GM12878 (cell line): ENCODE data around the gene BCKDHB. TPM values are rescaled to one million over a fixed set of nuclear protein-coding genes. Genes with fewer than 3 reads are reported as not detected.

Source experiments
- ATAC-seq: fragments of 200-7000 bp; cut with Tn5 transposase; 3 replicates; pipeline ENCODE4 v1.9.1; 2020; ENCODE audit warnings: mild to moderate bottlenecking, moderate library complexity
- BruUV-seq: library from RNA; stranded (reverse); fragments of 400-500 nt; replicated peaks from 2 replicates; lab custom pipeline; 2021; lab: Mats Ljungman, UMichigan
- CTCF ChIA-PET: fragments of 300-600 bp; sonication (Branson Sonifier 250); formaldehyde crosslinking; extraction: SDS; loops from one replicate; lab custom pipeline; 2021; ENCODE audit warnings: inconsistent platforms; lab: Yijun Ruan, JAX
- POLR2A ChIA-PET: fragments of 350-600 bp; formaldehyde crosslinking; extraction: SDS; loops from one replicate; lab custom pipeline; 2021; ENCODE audit warnings: inconsistent platforms; lab: Charles Lee
- RAD21 ChIA-PET: fragments of 300-600 bp; sonication (Branson Sonifier 250); formaldehyde crosslinking; loops from one replicate; lab custom pipeline; 2023; ENCODE audit warnings: antibody characterized with exemption; ENCODE audit not compliant: unreplicated experiment; lab: Charles Lee
- SMC1A ChIA-PET: fragments of 300-600 bp; sonication (Branson Sonifier 250); formaldehyde crosslinking; loops from one replicate; lab custom pipeline; 2023; ENCODE audit not compliant: unreplicated experiment, uncharacterized antibody; lab: Charles Lee
- DNase-seq: peaks from one replicate; pipeline ENCODE4 v3.0.0-alpha.2; 2011; ENCODE audit warnings: low read depth, low spot score
- FAIRE-seq: peaks from 3 replicates; lab custom pipeline; 2011; peaks lifted over from hg19 to GRCh38; lab: Jason Lieb, UNC
- H2AFZ ChIP-seq: 2 replicates; pipeline ENCODE4 v1.6.0; 2011; ENCODE audit warnings: low read depth, low read length, control low read depth; ENCODE audit not compliant: control insufficient read depth
- H3K27ac ChIP-seq: 2 replicates; pipeline ENCODE4 v1.5.1; 2011; ENCODE audit warnings: control low read depth; ENCODE audit not compliant: control insufficient read depth, insufficient read depth
- H3K27me3 ChIP-seq, 2 experiments: replicated peaks in 1 of 2; 2 replicates each; pipeline versions ENCODE4 v1.6.0 to v1.6.1; 2011; ENCODE audit warnings: low read length in 1 of 2; ENCODE audit not compliant: control insufficient read depth in 2 of 2, insufficient read depth in 2 of 2
- H3K36me3 ChIP-seq, 2 experiments: 2 replicates each; pipeline ENCODE4 v1.5.1; 2011; ENCODE audit warnings: low read length in 1 of 2; ENCODE audit not compliant: control insufficient read depth in 2 of 2, insufficient read depth in 2 of 2
- H3K4me1 ChIP-seq: 2 replicates; pipeline ENCODE4 v1.6.1; 2011; ENCODE audit warnings: mild to moderate bottlenecking, low read length, moderate library complexity, mixed read lengths; ENCODE audit not compliant: control insufficient read depth, insufficient read depth
- H3K4me2 ChIP-seq: 2 replicates; pipeline ENCODE4 v1.6.0; 2011; ENCODE audit warnings: control low read depth; ENCODE audit not compliant: control insufficient read depth, insufficient read depth
- H3K4me3 ChIP-seq: fragments of 200-600 bp; sonication (generic); 2 replicates; pipeline ENCODE4 v1.5.1; 2016
- H3K79me2 ChIP-seq: 2 replicates; pipeline ENCODE4 v1.6.0; 2011; ENCODE audit warnings: low read length; ENCODE audit not compliant: control insufficient read depth, insufficient read depth
- H3K9ac ChIP-seq: 2 replicates; pipeline ENCODE4 v1.8.0; 2011; ENCODE audit warnings: low read length, control low read depth, mixed read lengths; ENCODE audit not compliant: control insufficient read depth, insufficient read depth
- H3K9me3 ChIP-seq: replicated peaks from 3 replicates; pipeline ENCODE4 v1.5.1; 2011; ENCODE audit warnings: mild to moderate bottlenecking, low read length; ENCODE audit not compliant: control insufficient read depth, insufficient read depth
- H4K20me1 ChIP-seq: 2 replicates; pipeline ENCODE4 v1.6.0; 2011; ENCODE audit not compliant: control insufficient read depth, insufficient read depth
- CBFB ChIP-seq: IDR thresholded peaks from 2 replicates; pipeline ENCODE4 v1.6.1; 2016; ENCODE audit warnings: antibody characterized with exemption, low read depth
- CBX5 ChIP-seq: sonication (generic); IDR thresholded peaks from 2 replicates; pipeline ENCODE4 v1.6.1; 2016; ENCODE audit warnings: low read depth, moderate library complexity, mild to moderate bottlenecking, inconsistent platforms
- CREB1 ChIP-seq: IDR thresholded peaks from 2 replicates; pipeline ENCODE4 v1.6.1; 2012; ENCODE audit warnings: low read depth, mild to moderate bottlenecking, inconsistent platforms
- EED ChIP-seq: sonication (generic); IDR thresholded peaks from 2 replicates; pipeline ENCODE4 v1.6.1; 2016; ENCODE audit warnings: antibody characterized with exemption, low read depth
- EGR1 ChIP-seq, 2 experiments: IDR thresholded peaks; 1 replicate in 1 of 2; 2 replicates in 1 of 2; pipeline ENCODE4 v1.6.1; 2011 to 2012; ENCODE audit warnings: low read depth in 2 of 2, low read length in 2 of 2, borderline replicate concordance in 1 of 2, mild to moderate bottlenecking in 1 of 2, moderate library complexity in 1 of 2
- FOXM1 ChIP-seq: IDR thresholded peaks from 2 replicates; pipeline ENCODE4 v1.6.1; 2012; ENCODE audit warnings: low read depth, mild to moderate bottlenecking, inconsistent platforms, low read length, moderate library complexity
- JUNB ChIP-seq: IDR thresholded peaks from 2 replicates; pipeline ENCODE4 v1.6.1; 2016; ENCODE audit warnings: antibody characterized with exemption, mild to moderate bottlenecking
- JUND ChIP-seq: IDR thresholded peaks from 2 replicates; pipeline ENCODE4 v1.6.1; 2012; ENCODE audit warnings: low read depth, mild to moderate bottlenecking, low read length, improper control_type of control experiment, moderate library complexity
- MEF2A ChIP-seq: IDR thresholded peaks from 2 replicates; pipeline ENCODE4 v1.6.1; 2011; ENCODE audit warnings: low read depth, mild to moderate bottlenecking, low read length, moderate library complexity; ENCODE audit not compliant: insufficient read depth
- MTA2 ChIP-seq: fragments of 450-650 bp; IDR thresholded peaks from 2 replicates; pipeline ENCODE4 v1.6.1; 2016; ENCODE audit warnings: low read depth, mild to moderate bottlenecking, moderate library complexity
- MXI1 ChIP-seq: fragments of 150-350 bp; IDR thresholded peaks from 2 replicates; pipeline ENCODE4 v1.6.1; 2011; ENCODE audit warnings: low read depth, mild to moderate bottlenecking, inconsistent platforms, low read length, improper control_type of control experiment
- MYB ChIP-seq: fragments of 150-350 bp; IDR thresholded peaks from 2 replicates; pipeline ENCODE4 v1.6.1; 2014; ENCODE audit warnings: mild to moderate bottlenecking, low read depth, low read length, borderline replicate concordance
- NFIC ChIP-seq: IDR thresholded peaks from 2 replicates; pipeline ENCODE4 v1.6.1; 2012; ENCODE audit warnings: low read depth, mild to moderate bottlenecking, inconsistent platforms, low read length, moderate library complexity
- NFXL1 ChIP-seq: fragments of 450-650 bp; IDR thresholded peaks from 2 replicates; pipeline ENCODE4 v1.6.1; 2017; ENCODE audit warnings: antibody characterized with exemption, mild to moderate bottlenecking, borderline replicate concordance
- NRF1 ChIP-seq: conservative IDR thresholded peaks from 2 replicates; pipeline ENCODE4 v1.6.1; 2011; ENCODE audit warnings: mild to moderate bottlenecking, low read depth, low read length, improper control_type of control experiment
- POLR2AphosphoS5 ChIP-seq: IDR thresholded peaks from 2 replicates; pipeline ENCODE4 v1.6.1; 2011; ENCODE audit warnings: mild to moderate bottlenecking, low read length, inconsistent platforms
- REST ChIP-seq: IDR thresholded peaks from 2 replicates; pipeline ENCODE4 v1.6.1; 2012; ENCODE audit warnings: mild to moderate bottlenecking, low read depth, low read length
- TAF1 ChIP-seq: IDR thresholded peaks from 2 replicates; pipeline ENCODE4 v1.6.1; 2011; ENCODE audit warnings: mild to moderate bottlenecking, low read depth, low read length, borderline replicate concordance
- TCF12 ChIP-seq: IDR thresholded peaks from 2 replicates; pipeline ENCODE4 v1.6.1; 2011; ENCODE audit warnings: low read depth, mild to moderate bottlenecking, low read length
- USF1 ChIP-seq: IDR thresholded peaks from 2 replicates; pipeline ENCODE4 v1.6.1; 2011; ENCODE audit warnings: borderline replicate concordance, low read depth, mild to moderate bottlenecking, moderate library complexity, mixed read lengths, low read length; ENCODE audit not compliant: insufficient read depth; ENCODE audit errors: extremely low read length
- ZNF622 ChIP-seq: fragments of 450-650 bp; IDR thresholded peaks from 2 replicates; pipeline ENCODE4 v1.6.1; 2017; ENCODE audit warnings: mild to moderate bottlenecking, inconsistent platforms
- WGBS: methylation state at CpG from one replicate; pipeline ENCODE4 v1.1.6; 2016; ENCODE audit warnings: low lambda C conversion rate; ENCODE audit not compliant: insufficient replicate concordance, insufficient coverage; ENCODE audit errors: missing lambda C conversion rate; 5-methylcytosine and 5-hydroxymethylcytosine counted together
- in situ Hi-C: fragments of 300-500 bp; cut with MboI; formaldehyde crosslinking; loops from 9 replicates; pipeline ENCODE4 v1.14.3; 2018; ENCODE audit warnings: mixed read lengths
- intact Hi-C: fragments of 100-400 bp; cut with micrococcal nuclease; formaldehyde crosslinking; loops from one replicate; pipeline ENCODE4 v1.14.2; 2022; ENCODE audit not compliant: unreplicated experiment
- polyA plus RNA-seq, 11 experiments: library from polyadenylated mRNA; depleted of rRNA in 4 of 11; unstranded in 6 of 11; stranded (reverse) in 5 of 11; fragments of >200 nt; fragmentation: Nextera tagmentation in 4 of 11; fragmentation: Illumina TruSeq in 1 of 11; extraction: Ambion mirVana in 4 of 11; extraction: Trizol in 1 of 11; gene quantifications; 1 replicate in 1 of 11; 2 replicates in 10 of 11; pipeline versions ENCODE4 v1.2.1 to v1.2.3, GENCODE V29; 2011 to 2016; ENCODE audit warnings: inconsistent platforms in 2 of 11, missing spikeins in 2 of 11, low read depth in 1 of 11
- total RNA-seq, 4 experiments: library from RNA; depleted of rRNA in 3 of 4; stranded (reverse); fragments of >200 nt in 3 of 4; fragmentation: Illumina TruSeq in 1 of 4; extraction: Trizol in 1 of 4; gene quantifications; 2 replicates each; pipeline versions ENCODE4 v1.2.1 to v1.2.3, GENCODE V29; 2013 to 2021

The BCKDHB gene
- total and polyA plus RNA-seq, 10 of the 15 experiments (the other 5 are each of a cell fraction or from before 2014, with no cell fraction given): 12.9 to 57.1 (median 25.3) TPM

DNA sequence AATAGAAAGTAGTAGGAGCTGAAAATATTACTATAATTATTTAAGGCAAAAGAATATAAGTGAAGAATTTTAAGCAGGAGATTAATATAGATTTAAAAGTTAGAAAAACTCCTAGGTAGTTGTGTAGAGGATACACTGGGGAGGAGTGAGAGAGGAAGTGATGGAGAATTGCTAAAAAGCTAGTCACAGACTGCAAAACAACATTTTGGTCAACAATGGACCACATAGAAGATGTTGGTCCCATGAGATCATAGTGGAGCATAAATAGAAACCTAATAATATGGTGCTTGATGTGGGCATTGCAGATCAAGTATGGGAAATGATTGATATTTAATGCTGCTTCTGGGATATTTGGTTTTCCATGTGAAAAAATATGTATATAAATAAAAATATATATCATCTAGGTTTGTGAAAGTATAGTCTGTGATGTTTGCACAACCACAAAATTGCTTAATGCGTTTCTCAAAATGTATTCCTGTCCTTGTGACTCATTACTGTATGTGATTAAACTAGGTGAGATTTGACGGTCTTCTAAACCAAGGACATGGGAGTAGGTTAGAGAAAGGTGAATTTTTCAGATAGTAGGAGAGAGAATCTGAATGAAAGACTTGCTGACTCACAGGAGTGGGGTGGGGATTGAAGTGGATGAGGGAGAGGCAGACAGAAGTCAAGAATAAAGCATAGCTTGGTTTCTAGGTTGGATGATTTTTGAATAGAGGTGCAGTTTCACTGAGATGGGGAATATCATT, 174.0 kb downstream of the BCKDHB start:
- no TSS peak for BruUV-seq
- no peaks in the 10 kb centered on the region for H3K9me3 ChIP-seq
- H3K27ac ChIP-seq: no peak overlapping the region
- POLR2A ChIA-PET: no interaction called here
- H3K36me3 ChIP-seq: no peaks in the 10 kb centered on the region
- no peaks in the 10 kb centered on the region for H4K20me1 ChIP-seq
- H3K4me1 ChIP-seq: peaks cover 3% of the 10 kb centered on the region; the same call in 1 of the 2 replicates
- CTCF ChIA-PET: no interaction called here
- in situ Hi-C loops: no loop called here
- 13% methylated on average over 2 of the region's 2 CpGs for WGBS
- ATAC-seq (peak; percentile 87), FAIRE-seq (no peak), DNase-seq (no peak)
- no peaks in the 10 kb centered on the region for H3K27me3 ChIP-seq
- RAD21 ChIA-PET: no interaction called here
- intact Hi-C loops: loop anchor here (2.0 kb wide), 1 partner anchor 26 kb away; no protein-coding TSS in a partner anchor
- no peak overlapping the region for H3K9ac ChIP-seq
- no peak overlapping the region for H3K4me3 ChIP-seq
- SMC1A ChIA-PET: interaction anchor here (0.7 to 1.0 kb wide), 2 partner anchors 26 to 55 kb away, joined by 3 read pairs; no protein-coding TSS in a partner anchor
- no peak overlapping the region for H2AFZ ChIP-seq
- no peak overlapping the region for H3K4me2 ChIP-seq
- no peaks in the 10 kb centered on the region for H3K79me2 ChIP-seq
- TF ChIP-seq EED: peak; percentile 39; the same call in 1 of the 2 replicates
- TF ChIP-seq FOXM1: peak; percentile 76; the same call in 1 of the 2 replicates
- TF ChIP-seq NFXL1: no peak
- TF ChIP-seq MYB: no peak
- TF ChIP-seq NFIC: peak; percentile 90
- TF ChIP-seq USF1: no peak
- TF ChIP-seq JUND: no peak
- TF ChIP-seq JUNB: peak; percentile 76
- no peak for TF ChIP-seq TAF1
- TF ChIP-seq ZNF622: no peak
- peak; percentile 29; the same call in 1 of the 2 replicates for TF ChIP-seq MTA2
- no peak for TF ChIP-seq MXI1
- TF ChIP-seq CBFB: 0 out of 2 replicates have a peak, but pooled peaks have one; percentile 19
- 0 out of 2 replicates have a peak, but pooled peaks have one; percentile 43 for TF ChIP-seq MEF2A
- TF ChIP-seq NRF1: no peak
- TF ChIP-seq TCF12: no peak
- no peak for TF ChIP-seq POLR2AphosphoS5
- TF ChIP-seq EGR1 (IDR thresholded peaks at IDR 0.05; ENCODE audit: borderline replicate concordance in 1 of 2, low read depth in 2 of 2, low read length in 2 of 2): no peak
- TF ChIP-seq CREB1: peak; percentile 28; the same call in 1 of the 2 replicates
- TF ChIP-seq REST: no peak
- no peak for TF ChIP-seq CBX5
